GM12891 (cell line): ENCODE measurements around the gene WT1.

Experiments used
- PAX5 ChIP-seq: IDR thresholded peaks from 2 replicates; pipeline ENCODE4 v1.6.1; 2011; ENCODE audit warnings: low read length, moderate library complexity, mild to moderate bottlenecking; ENCODE audit not compliant: insufficient read depth, severe bottlenecking
- POLR2A ChIP-seq: IDR thresholded peaks from 2 replicates; pipeline ENCODE4 v1.6.1; 2011; ENCODE audit warnings: low read depth, low read length, control low read depth
- POLR2AphosphoS5 ChIP-seq: IDR thresholded peaks from 2 replicates; pipeline ENCODE4 v1.6.1; 2011; ENCODE audit warnings: low read depth, low read length, control low read depth
- POU2F2 ChIP-seq: IDR thresholded peaks from 2 replicates; pipeline ENCODE4 v1.6.1; 2011; ENCODE audit warnings: low read depth, mild to moderate bottlenecking, control low read depth, low read length, moderate library complexity
- SPI1 ChIP-seq: IDR thresholded peaks from 2 replicates; pipeline ENCODE4 v1.6.1; 2011; ENCODE audit warnings: low read depth, low read length, control low read depth
- TAF1 ChIP-seq: IDR thresholded peaks from 2 replicates; pipeline ENCODE4 v1.6.1; 2011; ENCODE audit warnings: low read depth, low read length, control low read depth

DNA sequence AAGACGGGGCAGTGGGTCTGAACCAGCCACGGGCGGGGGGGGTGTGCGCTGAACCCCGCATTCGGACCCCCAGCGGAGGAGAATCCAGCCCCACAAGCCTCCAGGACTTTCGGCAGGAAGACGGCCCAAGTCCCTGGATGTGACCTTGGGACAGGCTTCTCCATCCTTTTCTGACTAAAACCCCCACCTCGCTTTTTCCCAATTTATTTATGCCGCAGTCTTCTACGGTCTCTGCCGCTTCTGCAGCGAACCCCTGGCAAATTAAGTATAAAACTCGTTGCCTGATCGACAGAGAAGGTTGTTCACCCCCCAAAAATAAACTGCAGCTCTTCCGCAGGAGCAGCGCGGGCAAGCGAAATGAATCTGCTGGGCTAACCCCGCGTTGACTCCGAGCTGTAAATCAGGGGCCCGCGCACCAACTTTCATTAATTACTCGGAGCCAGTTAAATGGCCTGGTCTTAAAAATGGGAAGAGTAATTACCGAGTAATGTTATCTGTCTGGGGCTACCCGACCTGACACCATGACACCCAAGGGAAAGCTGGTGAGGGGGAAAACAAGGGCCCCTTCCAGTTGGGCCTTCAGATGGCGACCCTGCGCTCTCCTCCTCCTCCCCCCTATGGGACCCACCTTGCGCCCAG, 6.6 kb downstream of the WT1 start:
- TF ChIP-seq TAF1 = no peak
- no peak for TF ChIP-seq POLR2A
- no peak for TF ChIP-seq POLR2AphosphoS5
- TF ChIP-seq SPI1 = no peak
- TF ChIP-seq PAX5 = no peak
- no peak for TF ChIP-seq POU2F2
